GM23338 (cell line): Measurements from ENCODE around the gene OTOS. TPM values are rescaled to one million over a fixed set of nuclear protein-coding genes. Genes with fewer than 3 reads are reported as not detected.

Experiments
- ATAC-seq: fragments of 200-7000 bp; cut with Tn5 transposase; 3 replicates; pipeline ENCODE4 v1.9.1; 2020
- DNase-seq: peaks from one replicate; pipeline ENCODE4 v3.0.0-alpha.2; 2015; ENCODE audit warnings: low spot score
- H2AFZ ChIP-seq: fragments of 200-600 bp; sonication (generic); 2 replicates; pipeline ENCODE4 v1.8.0; 2016; ENCODE audit warnings: antibody characterized with exemption, mild to moderate bottlenecking, moderate library complexity
- H3F3A ChIP-seq: fragments of 200-600 bp; sonication (generic); replicated peaks from 2 replicates; pipeline ENCODE4 v1.8.0; 2017; ENCODE audit warnings: antibody characterized with exemption, mixed run types, low read depth
- H3K27ac ChIP-seq: fragments of 200-600 bp; sonication (generic); 2 replicates; pipeline ENCODE4 v1.6.1; 2016; ENCODE audit warnings: low read depth
- H3K27me3 ChIP-seq: fragments of 200-600 bp; sonication (generic); 2 replicates; pipeline ENCODE4 v1.8.0; 2016; ENCODE audit warnings: mild to moderate bottlenecking, mixed run types, moderate library complexity; ENCODE audit not compliant: insufficient read depth
- H3K36me3 ChIP-seq: fragments of 200-600 bp; sonication (generic); 2 replicates; pipeline ENCODE4 v1.8.0; 2016; ENCODE audit warnings: mild to moderate bottlenecking; ENCODE audit not compliant: insufficient read depth
- H3K4me1 ChIP-seq: fragments of 200-600 bp; sonication (generic); 2 replicates; pipeline ENCODE4 v1.8.0; 2016; ENCODE audit warnings: mild to moderate bottlenecking, moderate library complexity; ENCODE audit not compliant: insufficient read depth
- H3K4me2 ChIP-seq: fragments of 200-600 bp; sonication (generic); 2 replicates; pipeline ENCODE4 v1.7.1; 2017; ENCODE audit warnings: mixed run types
- H3K4me3 ChIP-seq: fragments of 200-600 bp; sonication (generic); 2 replicates; pipeline ENCODE4 v1.6.1; 2016; ENCODE audit warnings: mixed run types
- H3K79me2 ChIP-seq: fragments of 200-600 bp; sonication (generic); replicated peaks from 2 replicates; pipeline ENCODE4 v1.8.0; 2017; ENCODE audit warnings: mild to moderate bottlenecking; ENCODE audit not compliant: insufficient read depth
- H3K9me2 ChIP-seq: fragments of 200-600 bp; sonication (generic); 2 replicates; pipeline ENCODE4 v1.8.0; 2017; ENCODE audit not compliant: insufficient read depth
- H4K20me1 ChIP-seq: fragments of 200-600 bp; sonication (generic); replicated peaks from 2 replicates; pipeline ENCODE4 v1.8.0; 2017; ENCODE audit warnings: mild to moderate bottlenecking; ENCODE audit not compliant: insufficient read depth
- H3K27ac Mint-ChIP-seq: 2 replicates; pipeline ENCODE4 v1.8.0; 2020; ENCODE audit warnings: inconsistent platforms, mild to moderate bottlenecking, moderate library complexity, mixed read lengths
- H3K27me3 Mint-ChIP-seq: 3 replicates; pipeline ENCODE4 v1.8.0; 2022; ENCODE audit warnings: low read depth, mild to moderate bottlenecking, moderate library complexity, mixed read lengths, inconsistent platforms; ENCODE audit not compliant: insufficient read depth, poor library complexity
- H3K36me3 Mint-ChIP-seq: 3 replicates; pipeline ENCODE4 v1.8.0; 2021; ENCODE audit warnings: low read depth, mild to moderate bottlenecking, inconsistent platforms, moderate library complexity, mixed read lengths
- H3K4me1 Mint-ChIP-seq: 3 replicates; pipeline ENCODE4 v1.8.0; 2020; ENCODE audit warnings: mild to moderate bottlenecking, inconsistent platforms, mixed read lengths
- H3K4me3 Mint-ChIP-seq: 3 replicates; pipeline ENCODE4 v1.8.0; 2021; ENCODE audit warnings: moderate library complexity, mild to moderate bottlenecking, inconsistent platforms, mixed read lengths
- H3K9me3 Mint-ChIP-seq: 3 replicates; pipeline ENCODE4 v1.8.0; 2020; ENCODE audit warnings: moderate library complexity, mild to moderate bottlenecking, inconsistent platforms, mixed read lengths
- CREB1 ChIP-seq: fragments of 250-450 bp; sonication (Bioruptor Pico); IDR thresholded peaks from 2 replicates; pipeline ENCODE4 v1.5.0; 2020; ENCODE audit warnings: low read depth, mild to moderate bottlenecking, moderate library complexity
- ETS1 ChIP-seq: IDR thresholded peaks from 2 replicates; pipeline ENCODE4 v1.6.1; 2016; ENCODE audit warnings: antibody characterized with exemption
- EZH2 ChIP-seq: fragments of 200-600 bp; sonication (generic); IDR thresholded peaks from one replicate; pipeline ENCODE4 v1.8.0; 2017; ENCODE audit warnings: antibody characterized with exemption, mild to moderate bottlenecking, low read depth; ENCODE audit not compliant: unreplicated experiment
- NANOG ChIP-seq: IDR thresholded peaks from 2 replicates; pipeline ENCODE4 v1.6.1; 2016; ENCODE audit warnings: antibody characterized with exemption, borderline replicate concordance
- POLR2AphosphoS5 ChIP-seq: IDR thresholded peaks from 2 replicates; pipeline ENCODE4 v1.6.1; 2016; ENCODE audit warnings: antibody characterized with exemption, low read depth
- REST ChIP-seq: IDR thresholded peaks from one replicate; pipeline ENCODE4 v1.6.1; 2018; ENCODE audit warnings: antibody characterized with exemption; ENCODE audit not compliant: unreplicated experiment
- STAT1 ChIP-seq: IDR thresholded peaks from one replicate; pipeline ENCODE4 v1.6.1; 2016; ENCODE audit warnings: antibody characterized with exemption; ENCODE audit not compliant: unreplicated experiment
- ZNF331 ChIP-seq: fragments of 250-450 bp; sonication (Bioruptor Pico); IDR thresholded peaks from 2 replicates; pipeline ENCODE4 v1.5.0; 2020; ENCODE audit warnings: low read depth, mild to moderate bottlenecking, moderate library complexity
- polyA plus RNA-seq: library from polyadenylated mRNA; unstranded; fragments of >200 nt; fragmentation: Nextera tagmentation; extraction: Ambion mirVana; gene quantifications from 2 replicates; pipeline ENCODE4 v1.2.1, GENCODE V29; 2016
- total RNA-seq: library from RNA; depleted of rRNA; stranded (reverse); fragments of >200 nt; shearing (Covaris generic); gene quantifications from 2 replicates; pipeline ENCODE4 v1.2.3, GENCODE V29; 2014

Gene OTOS
- total and polyA plus RNA-seq, 2 experiments from 2014 or later: 0.40 TPM; not detected in 1

- Mint-ChIP-seq H3K27ac (no peak overlapping the region), H3K4me3 (no peak overlapping the region), H3K36me3 (no peaks in the 10 kb centered on the region; the same call in 2 of the 3 replicates), H3K9me3 (peaks cover 3% of the 10 kb centered on the region), H3K27me3 (peaks cover 8% of the 10 kb centered on the region), H3K4me1 (peaks cover 16% of the 10 kb centered on the region)
- DNase-seq (no peak), ATAC-seq (no peak)
- TF ChIP-seq CREB1 (CRISPR knock-in tag): no peak
- TF ChIP-seq STAT1: no peak
- no peak for TF ChIP-seq ETS1
- no peak for TF ChIP-seq EZH2
- TF ChIP-seq NANOG: no peak
- no peak for TF ChIP-seq POLR2AphosphoS5
- TF ChIP-seq REST: no peak
- Histone ChIP-seq H3K4me1 (peaks cover 7% of the 10 kb centered on the region; the same call in 1 of the 2 replicates), H2AFZ (no peak overlapping the region), H3K4me2 (no peak overlapping the region), H3K79me2 (no peaks in the 10 kb centered on the region), H3K27me3 (no peaks in the 10 kb centered on the region), H3K4me3 (no peak overlapping the region), H4K20me1 (no peaks in the 10 kb centered on the region), H3K27ac (no peak overlapping the region), H3K9me2 (peaks cover 5% of the 10 kb centered on the region; the same call in 1 of the 2 replicates), H3K36me3 (no peaks in the 10 kb centered on the region), H3F3A (no peaks in the 10 kb centered on the region)
These were observed 29.2 kb downstream of the OTOS start for GRCh38 chr2:240111253-240111652.

- Mint-ChIP-seq H3K9me3 (peaks cover 3% of the 10 kb centered on the region), H3K27me3 (peaks cover 8% of the 10 kb centered on the region), H3K36me3 (no peaks in the 10 kb centered on the region; the same call in 2 of the 3 replicates), H3K4me3 (no peak overlapping the region), H3K27ac (no peak overlapping the region), H3K4me1 (peaks cover 15% of the 10 kb centered on the region)
- Histone ChIP-seq H3K79me2 (no peaks in the 10 kb centered on the region), H3K4me2 (no peak overlapping the region), H2AFZ (no peak overlapping the region), H4K20me1 (no peaks in the 10 kb centered on the region), H3F3A (no peaks in the 10 kb centered on the region), H3K4me1 (peaks cover 7% of the 10 kb centered on the region; the same call in 1 of the 2 replicates), H3K9me2 (peaks cover 5% of the 10 kb centered on the region; the same call in 1 of the 2 replicates), H3K36me3 (no peaks in the 10 kb centered on the region), H3K27ac (no peak overlapping the region), H3K27me3 (no peaks in the 10 kb centered on the region), H3K4me3 (no peak overlapping the region)
- ATAC-seq (no peak), DNase-seq (no peak)
- TF ChIP-seq ZNF331: no peak
- TF ChIP-seq REST: no peak
These were observed 31.1 kb downstream of the OTOS start for GRCh38 chr2:240109386-240109785.
